Esophagus muscularis mucosa (tissue), 4 donors: Measurements from ENCODE around the gene ANK3.

Source experiments
- EP300 ChIP-seq: sonication (generic); formaldehyde crosslinking; IDR thresholded peaks from one replicate; pipeline ENCODE4 v1.6.1; 2017; ENCODE audit warnings: antibody characterized with exemption
- POLR2A ChIP-seq: fragments of 450-650 bp; IDR thresholded peaks from one replicate; pipeline ENCODE4 v1.6.1; 2017; ENCODE audit warnings: antibody characterized with exemption, moderate library complexity, mild to moderate bottlenecking, low read depth
- POLR2AphosphoS5 ChIP-seq, 2 donors: sonication (generic); formaldehyde crosslinking; IDR thresholded peaks; one replicate each; pipeline ENCODE4 v1.6.1; 2017; ENCODE audit warnings: antibody characterized with exemption in 2 of 2
- TF ChIP-seq, protein P1 (sequence below), 3 experiments: fragments of 200-600 bp in 2 of 3; fragments of 450-650 bp in 1 of 3; sonication (generic) in 2 of 3; IDR thresholded peaks; one replicate each; pipeline ENCODE4 v1.5.1; 2017 to 2019; ENCODE audit warnings: antibody characterized with exemption in 3 of 3, mild to moderate bottlenecking in 2 of 3, moderate library complexity in 1 of 3

- TF ChIP-seq, protein P1, sequence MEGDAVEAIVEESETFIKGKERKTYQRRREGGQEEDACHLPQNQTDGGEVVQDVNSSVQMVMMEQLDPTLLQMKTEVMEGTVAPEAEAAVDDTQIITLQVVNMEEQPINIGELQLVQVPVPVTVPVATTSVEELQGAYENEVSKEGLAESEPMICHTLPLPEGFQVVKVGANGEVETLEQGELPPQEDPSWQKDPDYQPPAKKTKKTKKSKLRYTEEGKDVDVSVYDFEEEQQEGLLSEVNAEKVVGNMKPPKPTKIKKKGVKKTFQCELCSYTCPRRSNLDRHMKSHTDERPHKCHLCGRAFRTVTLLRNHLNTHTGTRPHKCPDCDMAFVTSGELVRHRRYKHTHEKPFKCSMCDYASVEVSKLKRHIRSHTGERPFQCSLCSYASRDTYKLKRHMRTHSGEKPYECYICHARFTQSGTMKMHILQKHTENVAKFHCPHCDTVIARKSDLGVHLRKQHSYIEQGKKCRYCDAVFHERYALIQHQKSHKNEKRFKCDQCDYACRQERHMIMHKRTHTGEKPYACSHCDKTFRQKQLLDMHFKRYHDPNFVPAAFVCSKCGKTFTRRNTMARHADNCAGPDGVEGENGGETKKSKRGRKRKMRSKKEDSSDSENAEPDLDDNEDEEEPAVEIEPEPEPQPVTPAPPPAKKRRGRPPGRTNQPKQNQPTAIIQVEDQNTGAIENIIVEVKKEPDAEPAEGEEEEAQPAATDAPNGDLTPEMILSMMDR (IDR thresholded peaks at IDR 0.05): no peak
- no peak for TF ChIP-seq POLR2A
- no peak for TF ChIP-seq EP300
- TF ChIP-seq POLR2AphosphoS5 (IDR thresholded peaks at IDR 0.05): no peak
Observed at GRCh38 chr10:60175441-60175971, 214.2 kb downstream of the ANK3 start.
